UCSD-AML1 (cell line): ENCODE data around the gene TBC1D9B.
"Not testable (repeated sequence)": the region's sequence is repeated elsewhere in the genome, so short reads cannot be mapped to it uniquely, and the experiment has no call there.

Experiments
- DNase-seq: peaks from one replicate; lab custom pipeline; 2025; ENCODE audit not compliant: unreplicated experiment; lab: John Stamatoyannopoulos, UW

Gene TBC1D9B

GRCh38 chr5:179840321-179840720 lies 67.4 kb downstream of the TBC1D9B start:
- DNase-seq = no peak

GRCh38 chr5:179839328-179840256 lies 68.1 kb downstream of the TBC1D9B start:
- DNase-seq = no peak

GRCh38 chr5:179837076-179838011 lies 70.4 kb downstream of the TBC1D9B start:
- no peak for DNase-seq

GRCh38 chr5:179836225-179837019 lies 71.3 kb downstream of the TBC1D9B start:
- no peak for DNase-seq

- DNase-seq = not testable (repeated sequence)
These were observed 72.8 kb downstream of the TBC1D9B start for GRCh38 chr5:179834871-179835270.

- DNase-seq = no peak
These were observed 73.6 kb downstream of the TBC1D9B start for GRCh38 chr5:179834120-179834519.

GRCh38 chr5:179833709-179834070 lies 74.0 kb downstream of the TBC1D9B start:
- no peak for DNase-seq

- DNase-seq = no peak
These were observed 74.5 kb downstream of the TBC1D9B start for GRCh38 chr5:179833056-179833708.

GRCh38 chr5:179832039-179832745 lies 75.5 kb downstream of the TBC1D9B start:
- DNase-seq = no peak

GRCh38 chr5:179830818-179831468 lies 76.8 kb downstream of the TBC1D9B start:
- no peak for DNase-seq

GRCh38 chr5:179829732-179830435 lies 77.8 kb downstream of the TBC1D9B start:
- no peak for DNase-seq

- no peak for DNase-seq
These were observed 78.8 kb downstream of the TBC1D9B start for GRCh38 chr5:179828756-179829421.

- DNase-seq = peak; percentile 62
These were observed 80.0 kb downstream of the TBC1D9B start for GRCh38 chr5:179827680-179828079.

GRCh38 chr5:179825655-179826182 lies 82.0 kb downstream of the TBC1D9B start:
- no peak for DNase-seq

- no peak for DNase-seq
These were observed 83.0 kb downstream of the TBC1D9B start for GRCh38 chr5:179824745-179825112.

GRCh38 chr5:179823937-179824744 lies 83.6 kb downstream of the TBC1D9B start:
- no peak for DNase-seq

GRCh38 chr5:179822444-179822990 lies 85.2 kb downstream of the TBC1D9B start:
- no peak for DNase-seq
